Left forelimb (tissue), 1 donor: ENCODE results near the gene ZNF8.
"Not testable (repeated sequence)": the region's sequence is repeated elsewhere in the genome, so short reads cannot be mapped to it uniquely, and the experiment has no call there.

Experiments
- DNase-seq: peaks from one replicate; pipeline ENCODE4 v3.0.0-alpha.2; 2018; ENCODE audit warnings: low spot score

Gene ZNF8

DNA sequence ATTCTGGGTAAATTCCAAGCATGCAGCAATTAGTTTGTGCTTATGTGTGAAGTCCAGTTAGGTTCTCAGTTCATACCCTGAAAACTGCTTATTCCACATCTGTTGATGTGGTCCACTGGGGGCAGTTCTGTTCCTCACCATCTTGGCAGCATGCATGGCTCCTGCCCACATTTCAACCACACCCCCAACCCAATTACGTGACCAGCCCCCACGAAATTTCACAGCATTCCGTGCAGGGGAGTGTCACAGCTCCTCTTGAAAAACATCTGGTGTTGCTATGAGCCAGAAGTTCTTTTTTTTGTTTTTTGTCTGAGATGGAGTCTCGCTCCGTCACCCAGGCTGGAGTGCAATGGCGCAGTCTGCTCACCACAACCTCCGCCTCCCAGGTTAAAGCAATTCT lies 17.3 kb downstream of the ZNF8 start:
- no peak for DNase-seq

DNA sequence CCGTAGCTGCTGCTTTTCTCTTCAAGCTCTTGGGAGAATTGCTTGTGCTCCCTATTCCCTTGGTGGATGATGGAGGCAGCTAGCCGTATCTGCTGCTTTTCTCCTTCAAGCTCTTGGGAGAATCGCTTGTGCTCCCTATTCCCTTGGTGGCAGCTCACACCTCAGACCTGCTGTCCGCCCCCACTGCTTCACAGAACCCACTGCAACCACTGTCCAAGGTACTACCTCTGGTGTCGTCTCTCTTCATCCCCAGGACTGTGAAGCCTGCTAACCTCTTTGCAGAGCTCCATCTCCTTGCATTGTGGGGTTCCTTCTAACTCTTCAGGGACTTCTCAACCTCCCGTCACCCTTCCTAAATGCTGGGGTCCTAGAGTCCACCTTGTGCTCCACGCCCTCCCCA lies 21.9 kb downstream of the ZNF8 start:
- DNase-seq = no peak

DNA sequence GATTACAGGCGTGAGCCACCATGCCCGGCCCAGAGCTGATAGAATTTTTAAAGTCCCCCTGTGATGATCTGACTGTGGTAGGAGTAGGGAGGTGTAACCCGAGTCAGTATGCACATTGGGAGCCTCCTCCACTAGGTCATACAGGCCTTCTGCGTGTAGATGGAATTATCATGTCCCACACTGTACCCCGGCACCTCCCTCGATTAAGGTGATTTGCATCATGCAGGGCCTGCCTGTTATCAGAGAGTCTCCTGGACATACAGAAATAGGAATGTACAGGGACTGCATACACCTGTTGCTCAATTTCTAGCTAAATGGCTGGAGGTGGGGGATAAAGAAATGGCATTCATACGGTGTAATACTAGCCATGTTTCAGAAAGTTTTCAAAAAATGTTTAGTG lies 25.5 kb downstream of the ZNF8 start:
- no peak for DNase-seq

DNA sequence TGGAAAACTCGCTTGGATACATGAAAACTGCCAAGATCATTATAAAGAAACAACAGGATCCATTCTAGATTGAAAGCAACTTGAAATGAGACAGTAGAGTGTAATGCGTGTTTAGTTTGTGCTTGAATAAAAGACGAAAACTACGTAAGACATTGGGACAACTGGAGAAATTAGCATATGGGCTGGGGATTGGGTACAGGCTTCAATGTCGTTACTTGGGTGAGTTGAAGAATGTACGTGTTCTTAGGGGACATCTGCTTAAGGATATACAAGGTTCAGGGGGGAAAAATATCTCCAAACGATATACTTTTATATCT lies 26.0 kb downstream of the ZNF8 start:
- DNase-seq = no peak

DNA sequence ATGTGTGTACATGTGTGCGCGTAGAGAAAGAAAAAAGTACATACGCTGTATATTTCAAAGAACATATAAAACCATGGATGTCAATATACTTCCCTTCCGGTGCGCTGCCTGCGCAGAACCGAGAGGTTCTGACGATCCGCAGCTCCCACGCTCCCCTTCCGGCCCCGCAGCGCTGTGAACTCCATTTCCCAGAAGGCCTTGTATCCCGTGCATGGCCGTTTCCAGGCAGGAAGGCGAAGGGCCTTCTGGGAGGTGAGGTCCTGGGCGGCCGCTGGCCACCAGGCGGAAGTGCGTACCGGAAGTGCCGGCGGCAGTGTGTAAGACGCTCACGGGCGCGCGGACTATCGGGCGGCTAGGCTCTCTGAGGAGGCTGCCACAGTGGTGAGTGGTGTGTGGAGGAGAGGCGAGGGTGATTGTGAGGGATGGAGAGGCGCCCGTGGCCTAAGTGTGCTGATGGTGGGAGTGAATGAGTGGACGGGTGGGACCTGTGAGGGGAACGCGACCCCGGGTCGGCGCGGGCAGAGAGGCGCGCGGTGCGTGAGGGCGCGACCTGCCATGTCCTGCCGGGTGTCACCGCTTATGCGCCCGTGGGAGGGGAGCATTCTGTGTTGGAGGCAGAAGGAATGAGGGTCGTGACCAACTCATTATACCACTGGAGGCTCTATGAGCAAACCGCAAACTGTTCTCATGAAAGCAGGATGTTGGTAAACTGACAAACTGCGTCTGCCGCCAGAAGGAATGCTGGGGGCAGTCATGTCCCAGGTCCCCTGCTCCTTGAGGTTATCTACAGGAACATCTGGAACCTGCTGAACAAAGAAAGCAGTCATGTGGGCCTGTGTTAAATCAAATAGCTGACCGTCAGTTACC lies 26.5 kb downstream of the ZNF8 start, which contains the start of gene ERVK3-1:
Gene ERVK3-1, plus strand, starts transcription at position 313 of the 867 bp plus-strand sequence. CDS start 6,792 bp downstream, outside the sequence.
- peak; percentile 96 for DNase-seq

DNA sequence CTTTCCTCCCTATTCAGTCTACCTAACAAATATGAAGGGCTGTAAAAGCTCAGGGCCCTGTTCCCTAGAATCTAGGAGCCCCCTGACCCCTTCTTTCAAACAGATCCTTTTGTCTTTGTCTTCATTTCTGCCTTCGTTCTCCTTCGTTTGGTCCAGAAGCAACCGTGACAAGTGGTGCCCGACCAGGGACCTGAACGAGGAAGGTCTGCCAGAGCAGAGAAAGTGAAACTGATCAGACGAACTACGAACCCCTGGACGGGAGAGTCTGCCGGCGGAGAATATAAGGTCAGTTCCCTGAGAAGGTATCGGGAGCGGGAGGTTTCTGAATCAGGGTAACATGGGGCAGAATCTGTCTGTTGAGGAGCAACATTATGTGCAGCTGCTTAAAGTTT lies 27.2 kb downstream of the ZNF8 start:
- no peak for DNase-seq

DNA sequence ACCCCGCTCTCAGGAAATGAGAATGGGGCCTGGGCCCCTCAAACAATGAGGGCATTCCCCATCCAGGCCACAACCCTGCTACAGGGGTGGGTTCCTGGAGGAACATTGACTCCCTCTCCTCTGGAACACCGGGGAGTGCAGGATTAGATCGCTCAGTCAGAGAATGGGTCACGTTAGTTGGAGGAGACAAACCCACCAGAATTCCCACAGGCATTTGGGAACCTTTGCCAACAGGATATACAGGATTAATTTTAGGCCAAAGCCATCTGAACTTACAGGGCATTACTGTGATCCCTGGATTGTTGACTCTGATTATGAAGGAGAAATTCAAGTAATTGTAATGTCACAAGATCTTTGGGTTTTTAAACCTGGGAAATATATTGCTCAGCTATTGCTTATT lies 29.0 kb downstream of the ZNF8 start:
- DNase-seq = no peak

DNA sequence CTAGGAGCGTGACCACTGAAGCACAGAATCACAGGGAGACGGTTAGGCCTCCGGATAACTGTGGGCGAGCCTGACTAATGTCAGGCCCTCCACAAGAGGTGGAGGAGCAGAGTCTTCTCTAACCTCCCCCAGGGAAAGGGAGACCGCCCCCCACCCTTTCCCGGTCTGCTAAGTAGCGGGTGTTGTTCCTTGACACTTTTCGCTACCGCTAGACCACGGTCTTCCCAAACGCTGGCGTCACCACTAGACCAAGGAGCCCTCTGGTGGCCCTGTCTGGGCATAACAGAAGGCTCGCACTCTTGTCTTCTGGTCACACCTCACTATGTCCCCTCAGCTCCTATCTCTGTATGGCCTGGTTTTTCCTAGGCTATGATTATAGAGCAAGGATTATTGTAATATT lies 31.9 kb downstream of the ZNF8 start:
- DNase-seq = not testable (repeated sequence)

DNA sequence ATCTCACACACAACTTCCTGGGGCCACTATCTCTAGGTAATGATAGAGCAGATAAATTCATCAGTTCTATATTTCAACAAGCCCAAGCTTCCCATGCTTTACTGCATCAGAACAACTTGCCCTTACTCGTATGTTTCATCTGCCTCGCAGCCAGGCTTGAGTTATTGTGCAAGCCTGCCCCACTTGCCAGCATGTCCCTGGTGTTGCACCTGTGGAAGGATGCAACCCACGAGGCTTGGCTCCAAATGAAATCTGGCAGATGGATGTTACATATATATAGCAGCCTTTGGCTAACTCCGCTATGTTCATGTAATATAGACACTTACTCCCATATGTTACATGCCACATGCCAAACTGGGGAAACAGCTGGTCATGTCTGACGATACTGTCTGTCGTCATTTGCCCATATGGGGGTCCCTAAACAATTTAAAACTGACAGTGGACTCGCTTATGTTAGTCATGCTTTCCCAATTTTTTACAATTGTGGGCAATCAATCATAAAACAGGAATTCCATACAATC lies 32.6 kb downstream of the ZNF8 start:
- DNase-seq = no peak

DNA sequence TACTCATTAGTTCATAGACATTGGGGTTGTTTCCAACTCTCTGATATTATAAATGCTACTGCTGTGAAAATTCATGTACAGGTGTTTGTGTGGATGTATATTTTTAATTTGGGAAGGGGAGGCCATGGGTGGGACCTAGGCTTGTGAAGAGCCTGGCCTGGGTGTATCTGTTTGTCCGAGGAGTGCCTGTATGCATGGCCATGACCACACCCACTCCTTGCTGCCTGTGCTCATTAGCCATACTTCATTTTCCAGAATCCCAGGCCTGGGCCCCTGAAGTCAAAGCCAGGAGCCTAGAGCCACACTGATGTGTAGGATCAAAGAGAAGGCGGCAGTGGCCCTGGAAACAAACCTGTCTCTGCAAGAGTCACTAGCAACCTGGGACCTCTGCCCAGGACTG lies 36.8 kb downstream of the ZNF8 start:
- DNase-seq = no peak

DNA sequence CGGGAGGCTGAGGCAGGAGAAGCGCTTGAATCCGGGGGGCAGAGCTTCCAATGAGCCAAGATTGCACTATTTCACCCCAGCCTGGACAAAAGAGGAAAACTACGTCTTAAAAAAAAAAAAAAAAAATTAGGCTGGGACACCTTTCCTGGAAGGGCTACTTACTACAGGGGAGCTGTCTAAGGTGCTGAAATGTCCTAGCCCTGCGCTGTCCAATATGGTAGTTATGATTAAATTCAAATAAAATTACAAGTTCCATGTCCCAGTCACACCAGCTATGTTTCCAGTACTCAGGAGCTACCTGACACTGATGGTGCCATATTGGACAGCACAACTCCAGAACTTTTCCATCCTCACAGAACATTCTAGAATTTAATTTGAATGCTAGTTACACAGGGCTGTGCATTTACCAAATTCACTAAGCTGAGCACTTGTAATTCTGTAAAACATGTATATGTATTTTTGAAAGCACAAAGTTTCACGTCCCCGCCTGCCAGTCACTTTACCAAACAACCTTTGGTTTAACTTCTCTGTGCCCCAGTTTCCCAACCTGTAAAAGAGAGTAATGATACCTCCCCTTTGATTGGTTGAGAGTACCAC lies 38.8 kb downstream of the ZNF8 start:
- DNase-seq = no peak

DNA sequence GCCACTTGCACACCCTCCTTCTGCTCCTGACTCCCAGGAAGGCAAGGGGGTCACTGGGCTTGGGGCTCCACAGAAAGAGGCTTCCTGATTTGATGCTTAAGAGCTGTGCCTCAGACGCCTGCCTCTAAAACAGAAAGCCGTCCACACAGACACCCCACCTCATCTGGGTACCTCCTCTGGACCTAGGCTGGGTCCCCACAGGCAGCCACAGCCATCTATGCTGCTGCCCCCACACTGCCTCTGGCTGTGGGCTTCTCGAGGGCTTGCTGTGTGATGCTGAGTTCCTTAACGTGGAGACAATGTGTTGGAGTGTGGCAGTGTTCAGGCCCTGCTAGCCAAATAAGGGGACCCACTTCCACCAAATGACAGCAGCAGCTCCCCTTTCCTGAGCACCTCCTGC lies 39.5 kb downstream of the ZNF8 start:
- no peak for DNase-seq

DNA sequence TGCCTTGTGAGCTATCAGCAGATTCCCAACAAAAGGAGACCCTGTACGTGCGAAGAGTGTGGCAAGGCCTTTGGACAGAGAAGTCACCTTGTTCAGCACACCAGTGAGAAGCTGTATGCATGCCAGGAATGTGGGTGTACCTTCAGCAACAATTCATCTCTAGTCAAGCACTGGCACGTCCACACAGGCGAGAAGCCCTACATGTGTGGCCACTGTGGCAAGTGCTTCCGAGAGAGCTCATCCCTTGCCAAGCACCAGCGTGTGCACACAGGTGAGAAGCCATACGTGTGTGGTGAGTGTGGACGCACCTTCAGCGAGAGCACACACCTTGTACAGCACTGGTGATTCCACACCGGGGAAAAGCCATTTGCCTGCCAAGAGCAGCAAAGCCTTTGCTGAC lies 40.5 kb downstream of the ZNF8 start:
- no peak for DNase-seq

DNA sequence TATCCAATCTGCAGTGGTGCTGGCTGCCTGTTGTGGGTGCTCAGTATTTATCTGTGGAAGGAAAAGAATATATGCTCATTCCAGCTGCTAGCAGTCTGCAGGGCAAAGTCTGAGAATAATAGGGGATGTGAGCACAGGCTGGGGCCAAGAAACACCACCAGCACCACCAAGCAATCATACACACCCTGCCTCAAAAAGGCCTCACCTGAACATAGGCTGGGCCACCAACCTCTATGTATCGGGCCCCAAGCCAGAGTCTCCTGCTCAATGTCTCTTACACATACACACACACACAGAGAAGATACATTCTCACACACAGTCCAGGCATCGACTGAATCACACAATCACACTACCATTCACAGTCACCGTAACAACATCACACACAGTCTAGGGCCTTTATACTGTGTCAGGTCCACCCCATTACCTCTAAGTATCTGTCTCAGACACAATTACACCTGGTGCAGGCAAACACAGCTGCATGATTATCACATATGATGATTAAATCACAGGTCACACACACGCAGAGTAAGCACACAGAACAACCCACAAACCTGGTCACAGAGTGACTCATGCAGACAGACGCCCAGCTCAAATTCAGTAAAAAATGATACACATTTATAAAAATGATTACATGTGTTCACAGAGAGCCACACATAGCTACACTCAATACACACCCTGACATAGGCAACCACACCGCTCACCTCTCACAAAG lies 46.7 kb downstream of the ZNF8 start:
- no peak for DNase-seq

DNA sequence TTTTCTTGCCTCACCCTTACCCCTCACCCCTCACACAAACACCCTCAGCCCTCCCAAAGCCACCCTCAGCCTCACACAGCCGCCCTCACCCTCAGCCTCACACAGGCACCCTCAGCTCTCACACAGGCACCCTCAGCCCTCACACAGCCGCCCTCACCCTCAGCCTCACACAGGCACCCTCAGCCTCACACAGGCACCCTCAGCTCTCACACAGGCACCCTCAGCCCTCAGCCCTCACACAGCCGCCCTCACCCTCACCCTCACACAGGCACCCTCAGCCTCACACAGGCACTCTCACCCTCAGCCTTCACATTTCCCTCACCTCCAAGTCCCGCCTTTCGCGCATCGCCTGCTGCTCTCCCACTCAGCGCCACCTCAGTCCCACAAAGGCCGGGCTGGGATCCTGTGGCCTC lies 47.8 kb downstream of the ZNF8 start:
- DNase-seq = no peak

DNA sequence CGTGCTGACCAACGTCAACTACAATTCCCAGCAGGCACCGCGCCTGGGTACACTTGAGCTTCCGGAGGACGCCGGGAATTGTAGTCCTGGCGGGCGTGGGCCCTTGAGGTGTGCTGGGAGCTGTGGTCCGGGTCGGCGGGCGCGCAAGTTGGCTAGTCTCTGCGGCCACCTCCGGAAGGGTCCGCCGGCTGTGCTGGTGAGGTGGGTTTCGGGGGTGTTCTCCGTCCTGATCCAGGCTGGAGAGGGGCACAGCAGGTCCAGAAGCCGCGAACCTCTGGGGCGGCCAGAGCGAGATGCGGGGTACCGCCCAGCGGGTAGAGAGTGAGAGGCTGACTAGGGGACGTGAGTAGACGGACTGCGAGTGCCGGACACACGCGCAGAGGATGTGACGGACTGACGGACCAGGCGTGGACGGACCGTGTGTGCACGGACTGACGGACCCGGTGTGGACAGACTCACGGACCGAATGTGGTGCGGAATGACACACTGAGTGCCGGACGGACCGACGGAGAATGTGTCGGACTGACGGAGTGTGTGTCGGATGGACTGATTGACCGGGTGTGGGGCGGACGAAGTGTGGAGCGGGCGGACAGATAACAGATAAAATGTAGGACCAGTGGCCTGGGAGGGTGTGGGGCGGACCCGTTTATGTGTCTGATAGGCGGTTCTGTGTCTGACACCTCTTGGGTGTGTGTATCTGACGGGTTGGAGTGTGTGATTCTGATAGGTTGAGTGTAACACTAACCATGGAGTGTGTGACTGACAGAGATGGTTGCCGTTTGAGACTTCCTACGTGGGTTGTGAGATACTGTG lies 48.4 kb downstream of the ZNF8 start, which contains the start of gene ZSCAN22:
Gene ZSCAN22, plus strand, starts transcription at position 81 of the 813 bp plus-strand sequence. CDS start 7,809 bp downstream, outside the sequence.
- peak; percentile 97 for DNase-seq

DNA sequence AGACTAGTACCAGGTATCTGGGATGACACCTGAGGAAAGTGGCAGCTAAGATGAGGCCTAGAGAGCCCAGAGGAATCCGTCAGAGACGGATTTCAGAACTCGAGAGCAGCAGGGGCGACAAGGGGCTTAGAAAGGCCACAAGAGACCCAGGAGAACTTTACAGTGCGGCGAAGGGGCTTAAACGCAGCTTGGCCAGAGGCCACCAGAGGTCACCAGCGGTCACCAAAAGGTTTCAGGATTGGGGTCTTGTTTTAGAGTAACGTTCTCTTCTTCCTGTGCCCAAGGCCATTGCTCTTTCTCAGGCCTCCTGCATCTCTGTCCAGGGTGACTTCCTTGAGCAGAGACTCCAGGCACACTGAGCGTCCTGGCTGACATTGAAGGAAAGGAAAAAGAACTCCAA lies 50.2 kb downstream of the ZNF8 start:
- no peak for DNase-seq

DNA sequence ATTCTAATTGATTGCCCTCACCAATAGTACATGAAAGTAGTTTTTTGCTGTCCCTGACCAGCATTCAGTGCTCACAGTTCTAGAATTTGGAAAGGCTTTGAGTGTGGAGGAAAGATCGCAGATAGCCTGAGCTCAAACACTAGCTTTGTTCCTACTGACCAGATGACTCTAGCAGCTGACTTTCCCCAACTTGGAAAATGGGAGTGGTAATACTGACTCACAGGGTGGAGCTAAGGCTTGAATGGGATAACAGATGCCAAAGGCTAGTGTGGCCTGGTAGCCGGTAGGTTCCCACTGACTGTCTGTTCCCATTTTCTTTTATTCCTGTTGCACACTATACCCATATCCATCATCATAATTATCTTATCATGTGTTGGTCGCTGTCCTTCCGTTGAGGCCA lies 51.7 kb downstream of the ZNF8 start:
- no peak for DNase-seq

DNA sequence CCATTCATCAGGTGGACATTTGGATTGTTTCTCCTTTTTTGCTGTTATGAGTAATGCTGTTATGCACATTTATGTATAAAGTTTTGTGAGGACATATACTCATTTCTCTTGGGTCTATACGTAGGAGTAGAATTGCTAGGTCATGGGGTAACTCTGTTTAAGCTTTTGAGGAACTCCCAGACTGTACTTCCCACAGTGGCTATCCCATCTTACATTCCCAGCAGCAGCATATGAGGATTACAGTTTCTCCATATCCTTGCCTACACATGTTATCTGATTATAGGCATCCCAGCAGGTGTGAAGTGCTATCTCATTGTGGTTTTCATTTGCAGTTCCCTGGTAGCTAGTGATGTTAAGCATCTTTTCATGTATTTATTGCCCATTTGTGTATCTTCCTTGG lies 53.9 kb downstream of the ZNF8 start:
- DNase-seq = no peak

DNA sequence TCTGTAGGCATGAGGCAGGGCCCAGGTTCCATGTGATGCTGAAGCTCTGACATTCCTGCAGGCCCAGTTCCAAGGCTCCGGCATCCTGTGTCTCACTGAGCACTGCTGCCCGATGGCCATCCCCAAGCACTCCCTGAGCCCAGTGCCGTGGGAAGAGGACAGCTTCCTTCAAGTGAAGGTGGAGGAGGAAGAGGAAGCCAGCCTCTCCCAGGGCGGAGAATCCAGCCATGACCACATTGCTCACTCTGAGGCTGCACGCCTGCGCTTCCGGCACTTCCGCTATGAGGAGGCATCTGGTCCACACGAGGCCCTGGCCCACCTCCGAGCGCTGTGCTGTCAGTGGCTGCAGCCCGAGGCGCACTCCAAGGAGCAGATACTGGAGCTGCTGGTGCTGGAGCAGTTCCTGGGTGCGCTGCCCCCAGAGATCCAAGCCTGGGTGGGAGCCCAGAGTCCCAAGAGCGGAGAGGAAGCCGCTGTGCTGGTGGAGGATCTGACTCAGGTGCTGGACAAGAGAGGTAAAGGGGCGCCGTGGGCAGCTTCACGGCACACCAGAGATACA lies 56.0 kb downstream of the ZNF8 start:
- no peak for DNase-seq

DNA sequence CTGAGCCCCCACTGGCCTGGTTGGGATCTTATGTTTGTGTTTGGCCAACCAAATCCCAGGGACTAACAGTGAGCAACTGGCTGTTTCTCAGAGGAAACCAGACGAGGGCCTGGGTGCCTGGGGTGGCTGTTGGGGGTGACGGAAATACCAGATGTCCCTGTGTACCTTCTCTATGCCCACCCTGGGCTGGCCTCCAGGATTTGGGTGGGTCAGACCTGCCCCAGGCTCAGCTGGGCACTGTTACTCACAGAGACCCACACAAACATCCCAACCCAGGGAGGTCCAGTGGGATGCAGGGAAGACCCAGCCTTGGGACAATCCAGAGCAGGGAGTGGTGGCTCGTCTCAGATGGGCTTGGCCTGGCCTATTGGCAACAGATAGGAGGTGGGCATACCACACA lies 56.9 kb downstream of the ZNF8 start:
- DNase-seq = no peak

DNA sequence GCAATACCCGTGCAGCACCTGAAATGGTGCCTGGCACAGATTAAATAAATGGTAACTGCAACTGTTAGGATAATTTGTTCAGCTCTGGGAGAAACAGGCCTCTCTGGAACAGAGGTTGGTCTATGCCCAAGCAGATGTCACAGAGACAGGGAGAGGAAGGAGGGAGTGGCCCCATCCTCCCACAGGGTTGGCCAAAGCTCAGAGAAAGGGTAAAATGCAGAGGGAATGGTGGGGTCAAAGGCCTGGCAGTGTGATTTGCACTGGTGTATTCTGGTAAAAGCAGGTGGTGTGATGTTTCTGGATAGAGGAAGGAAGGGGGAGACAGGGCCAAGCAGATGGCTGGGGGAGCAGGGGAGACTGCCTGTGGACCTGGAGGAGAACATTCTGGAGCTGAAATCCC lies 57.5 kb downstream of the ZNF8 start:
- DNase-seq = no peak
